Liver (tissue), 2 donors: ENCODE data around the gene ATP6V1F.

Source experiments
- TF ChIP-seq, protein P1 (sequence below): fragments of 150-350 bp; IDR thresholded peaks from 2 replicates; pipeline ENCODE4 v1.5.1; 2017; ENCODE audit warnings: improper control_type of control experiment, low read depth, low read length; ENCODE audit not compliant: missing input control
- TF ChIP-seq, protein P2 (sequence below): IDR thresholded peaks from 2 replicates; pipeline ENCODE4 v1.6.1; 2016; ENCODE audit warnings: antibody characterized with exemption
- donor health status: healthy.

DNA sequence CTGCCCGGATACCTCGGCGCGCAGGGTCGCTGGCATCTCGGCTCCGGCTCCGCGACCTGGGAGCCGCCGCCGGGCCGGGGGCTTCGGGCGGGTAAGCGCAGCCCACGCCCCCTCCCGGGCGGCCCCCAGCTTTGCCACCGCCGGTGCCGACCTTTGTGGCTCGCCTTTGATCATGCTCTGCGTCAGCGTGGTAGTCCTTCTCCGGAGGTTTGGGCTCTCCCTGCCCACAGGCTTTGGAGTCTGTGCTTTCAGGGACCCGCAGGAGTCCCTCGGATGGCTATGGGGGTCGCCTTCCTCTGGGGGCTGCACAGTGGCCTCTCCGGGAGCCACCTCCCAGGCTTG is 7.3 kb downstream of the ATP6V1F start:
- TF ChIP-seq, protein P1, sequence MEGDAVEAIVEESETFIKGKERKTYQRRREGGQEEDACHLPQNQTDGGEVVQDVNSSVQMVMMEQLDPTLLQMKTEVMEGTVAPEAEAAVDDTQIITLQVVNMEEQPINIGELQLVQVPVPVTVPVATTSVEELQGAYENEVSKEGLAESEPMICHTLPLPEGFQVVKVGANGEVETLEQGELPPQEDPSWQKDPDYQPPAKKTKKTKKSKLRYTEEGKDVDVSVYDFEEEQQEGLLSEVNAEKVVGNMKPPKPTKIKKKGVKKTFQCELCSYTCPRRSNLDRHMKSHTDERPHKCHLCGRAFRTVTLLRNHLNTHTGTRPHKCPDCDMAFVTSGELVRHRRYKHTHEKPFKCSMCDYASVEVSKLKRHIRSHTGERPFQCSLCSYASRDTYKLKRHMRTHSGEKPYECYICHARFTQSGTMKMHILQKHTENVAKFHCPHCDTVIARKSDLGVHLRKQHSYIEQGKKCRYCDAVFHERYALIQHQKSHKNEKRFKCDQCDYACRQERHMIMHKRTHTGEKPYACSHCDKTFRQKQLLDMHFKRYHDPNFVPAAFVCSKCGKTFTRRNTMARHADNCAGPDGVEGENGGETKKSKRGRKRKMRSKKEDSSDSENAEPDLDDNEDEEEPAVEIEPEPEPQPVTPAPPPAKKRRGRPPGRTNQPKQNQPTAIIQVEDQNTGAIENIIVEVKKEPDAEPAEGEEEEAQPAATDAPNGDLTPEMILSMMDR, result no peak
- TF ChIP-seq, protein P2, sequence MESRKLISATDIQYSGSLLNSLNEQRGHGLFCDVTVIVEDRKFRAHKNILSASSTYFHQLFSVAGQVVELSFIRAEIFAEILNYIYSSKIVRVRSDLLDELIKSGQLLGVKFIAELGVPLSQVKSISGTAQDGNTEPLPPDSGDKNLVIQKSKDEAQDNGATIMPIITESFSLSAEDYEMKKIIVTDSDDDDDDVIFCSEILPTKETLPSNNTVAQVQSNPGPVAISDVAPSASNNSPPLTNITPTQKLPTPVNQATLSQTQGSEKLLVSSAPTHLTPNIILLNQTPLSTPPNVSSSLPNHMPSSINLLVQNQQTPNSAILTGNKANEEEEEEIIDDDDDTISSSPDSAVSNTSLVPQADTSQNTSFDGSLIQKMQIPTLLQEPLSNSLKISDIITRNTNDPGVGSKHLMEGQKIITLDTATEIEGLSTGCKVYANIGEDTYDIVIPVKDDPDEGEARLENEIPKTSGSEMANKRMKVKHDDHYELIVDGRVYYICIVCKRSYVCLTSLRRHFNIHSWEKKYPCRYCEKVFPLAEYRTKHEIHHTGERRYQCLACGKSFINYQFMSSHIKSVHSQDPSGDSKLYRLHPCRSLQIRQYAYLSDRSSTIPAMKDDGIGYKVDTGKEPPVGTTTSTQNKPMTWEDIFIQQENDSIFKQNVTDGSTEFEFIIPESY, result no peak
